ENCODE measurements around the gene TRPM8.

TRPM8 gene

DNA sequence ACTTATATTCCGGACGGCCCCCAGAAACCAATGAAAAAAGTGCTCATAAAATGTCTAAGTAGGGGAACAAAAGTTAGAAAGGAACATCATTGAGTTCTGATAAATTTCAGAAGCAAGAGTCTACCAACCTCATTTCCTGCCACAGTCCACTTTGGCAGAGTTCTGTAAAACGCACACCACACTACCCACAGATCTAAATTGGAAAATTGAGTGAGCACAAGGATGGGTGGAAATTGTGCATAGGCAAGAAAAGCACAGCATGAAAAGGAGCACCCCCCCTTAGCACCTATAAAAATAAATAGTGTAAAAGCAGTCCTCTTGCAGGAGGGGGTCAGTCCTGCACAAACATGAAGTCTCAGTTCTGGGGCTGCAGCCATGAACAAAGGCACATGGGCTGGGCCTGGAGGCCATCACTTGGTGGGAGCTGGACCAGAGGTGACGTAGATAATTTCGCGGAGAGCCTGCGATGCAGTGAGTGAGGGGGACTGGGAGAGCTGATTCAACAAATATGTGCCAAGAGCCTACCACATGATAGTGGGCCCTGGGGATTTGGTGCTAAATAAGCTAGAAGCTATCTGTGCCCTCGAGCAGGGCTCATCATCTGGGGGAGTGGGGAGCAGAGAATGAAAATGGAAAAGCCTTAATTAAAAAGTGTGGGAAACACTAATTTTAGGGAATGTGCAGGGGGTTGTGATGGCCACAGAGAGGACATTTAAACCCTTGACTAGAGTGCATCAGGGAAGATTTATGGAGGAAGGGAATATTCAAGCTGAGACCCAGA, 84.4 kb downstream of the TRPM8 start:
- no peak for DNase-seq (ENCODE audit: low read depth in 2 of 2)

DNA sequence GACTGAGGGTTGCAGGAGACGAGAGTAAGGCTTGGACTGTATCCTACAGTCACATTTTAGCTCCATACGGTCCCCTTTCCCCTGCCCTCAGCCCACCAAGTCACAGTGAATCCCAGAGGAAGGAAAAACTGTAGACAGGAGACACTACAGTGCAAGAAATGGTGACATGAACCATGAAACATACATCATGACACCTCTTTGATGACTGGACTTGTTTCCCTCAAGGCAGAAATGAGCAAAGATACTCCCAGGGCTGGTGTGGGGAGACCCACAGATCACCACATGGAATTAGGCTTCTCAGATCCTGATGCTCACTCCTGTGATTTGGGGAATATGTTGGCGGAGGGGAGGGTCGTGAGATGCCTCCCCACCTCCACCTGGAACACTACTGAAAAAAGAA, 85.1 kb downstream of the TRPM8 start:
- no peak for DNase-seq (ENCODE audit: low read depth in 2 of 2)

DNA sequence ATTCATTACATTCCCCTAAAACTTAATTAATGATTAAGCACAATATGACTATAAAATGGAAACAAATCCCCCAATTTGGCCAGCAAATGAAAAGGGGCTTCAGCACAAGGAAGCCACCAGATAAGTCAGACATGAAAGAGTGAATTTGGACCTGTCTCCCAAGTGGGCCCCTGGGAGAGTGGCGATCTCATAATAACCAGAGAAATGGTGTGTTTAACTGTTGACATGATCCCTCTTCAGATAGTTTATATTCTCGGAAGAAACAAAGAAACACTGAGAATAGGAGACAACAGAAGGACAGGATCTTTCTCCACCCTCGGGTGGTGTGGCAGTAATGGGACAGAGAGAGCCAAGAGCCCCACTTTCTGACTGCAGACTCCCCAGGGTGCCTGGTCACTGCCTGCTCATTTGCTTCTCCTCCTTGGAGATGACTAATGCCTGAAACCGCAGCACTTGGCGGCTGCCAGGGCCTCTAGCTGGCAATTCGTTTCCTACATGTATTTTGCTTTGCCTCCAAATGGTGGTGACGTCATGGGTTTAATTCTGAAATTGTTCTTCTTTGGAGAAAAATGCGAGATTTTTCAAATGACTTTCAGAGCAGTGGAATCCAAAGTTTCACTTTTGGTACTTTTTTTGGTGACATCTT, 86.9 kb downstream of the TRPM8 start:
- no peak for DNase-seq (ENCODE audit: low read depth in 2 of 2)

- no peak for DNase-seq (ENCODE audit: low read depth in 2 of 2)
Observed at GRCh38 chr2:234005126-234005525, 88.0 kb downstream of the TRPM8 start.

DNA sequence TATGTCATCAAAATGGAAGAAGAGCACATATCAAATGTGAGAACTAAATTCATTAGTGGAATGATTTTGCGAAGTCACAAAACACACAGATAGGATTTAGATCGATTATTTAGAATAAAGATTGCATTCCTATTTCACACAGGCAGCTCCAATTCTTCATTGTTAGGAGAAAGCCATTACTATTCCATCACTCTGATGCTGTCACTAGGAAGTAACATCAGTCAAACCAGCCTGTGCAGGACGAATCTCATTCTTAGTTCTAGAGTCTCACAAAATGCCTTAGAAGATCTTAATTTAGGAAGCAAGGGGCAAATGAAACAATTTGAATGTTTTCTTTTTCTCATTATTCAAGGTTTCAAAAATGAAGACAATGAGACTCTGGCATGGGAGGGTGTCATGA, 89.3 kb downstream of the TRPM8 start:
- DNase-seq (ENCODE audit: low read depth in 2 of 2) = no peak

DNA sequence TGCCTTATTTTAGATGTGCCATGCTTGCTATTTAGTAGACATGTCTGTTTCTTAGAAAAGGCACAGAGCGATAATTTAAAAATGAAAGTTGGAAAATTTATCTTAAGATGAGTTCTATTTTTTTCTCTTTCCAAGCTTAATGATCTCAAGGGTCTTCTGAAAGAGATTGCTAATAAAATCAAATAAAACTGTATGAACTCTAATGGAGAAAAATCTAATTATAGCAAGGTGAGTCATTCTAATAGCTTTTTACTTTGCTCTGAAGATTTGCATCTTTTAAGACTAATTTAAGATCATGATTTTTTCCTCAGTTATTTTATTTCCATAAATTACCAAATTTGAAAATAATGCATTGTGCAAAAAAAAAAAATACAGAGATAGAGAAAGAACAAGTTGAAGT, 97.3 kb downstream of the TRPM8 start:
- DNase-seq (ENCODE audit: low read depth in 2 of 2) = no peak

DNA sequence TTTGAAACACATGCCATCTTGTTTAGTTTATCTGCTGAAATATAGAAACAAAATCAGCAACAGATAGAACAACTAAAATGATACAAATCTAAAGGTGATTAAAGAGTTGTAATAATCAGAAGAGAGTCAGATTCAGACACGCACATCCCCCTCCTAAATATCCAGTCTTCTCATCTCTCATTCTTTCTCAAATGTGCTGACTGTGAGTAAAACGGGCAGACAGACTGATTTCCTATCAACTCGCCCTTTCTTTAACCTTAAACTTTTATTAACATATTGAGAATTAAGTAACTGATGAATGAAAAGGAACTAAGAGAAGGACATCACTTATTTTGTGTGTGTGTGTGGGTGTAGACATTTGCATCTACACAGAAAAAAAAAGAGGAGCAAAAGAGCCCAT, 98.7 kb downstream of the TRPM8 start:
- DNase-seq (ENCODE audit: low read depth in 2 of 2) = no peak

GRCh38 chr2:234019896-234020295, 102.7 kb downstream of the TRPM8 start:
- no peak for DNase-seq (ENCODE audit: low read depth in 2 of 2)

DNA sequence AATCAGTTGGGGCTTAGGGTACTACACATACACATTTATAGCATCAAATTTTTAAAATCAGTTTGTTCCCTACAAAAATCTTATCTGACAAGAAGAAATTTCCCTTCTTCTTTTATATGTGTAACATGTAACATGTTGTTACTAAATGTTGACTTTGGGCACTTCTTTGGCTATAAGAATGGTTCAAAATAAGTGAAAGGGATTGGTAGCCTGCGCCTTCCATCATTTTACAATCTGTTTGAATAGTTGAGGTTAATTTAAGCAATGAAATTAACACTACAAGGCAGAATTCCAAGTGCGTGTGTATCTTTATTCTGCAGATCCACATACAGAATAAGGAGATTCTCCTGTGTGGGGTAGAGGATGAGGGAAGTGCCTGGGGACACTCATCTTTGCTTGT, 103.2 kb downstream of the TRPM8 start:
- DNase-seq (ENCODE audit: low read depth in 2 of 2) = no peak

GRCh38 chr2:234022424-234022823, 105.3 kb downstream of the TRPM8 start:
- no peak for DNase-seq (ENCODE audit: low read depth in 2 of 2)

- DNase-seq (ENCODE audit: low read depth in 2 of 2) = no peak
Observed at GRCh38 chr2:234024304-234024703, 107.1 kb downstream of the TRPM8 start.

DNA sequence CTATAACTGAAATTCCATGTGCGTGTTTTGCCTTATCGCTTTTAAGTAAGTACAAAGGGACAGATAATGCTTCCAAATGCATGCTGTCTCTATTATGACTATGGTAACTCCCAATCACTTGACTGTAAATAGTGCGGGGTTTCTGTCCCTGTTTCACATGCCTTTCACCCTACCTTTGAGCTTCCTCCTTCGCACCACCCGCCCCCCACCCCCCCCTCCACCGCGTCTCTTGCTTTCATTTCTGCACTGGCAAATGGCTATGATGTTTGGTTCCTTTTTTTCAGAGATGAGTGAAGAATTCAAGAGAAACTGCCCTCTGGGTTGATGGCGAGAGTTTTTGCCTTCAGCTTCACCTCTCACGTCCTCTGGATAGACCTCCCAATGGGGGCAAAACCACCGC, 108.3 kb downstream of the TRPM8 start:
- no peak for DNase-seq (ENCODE audit: low read depth in 2 of 2)

- no peak for DNase-seq (ENCODE audit: low read depth in 2 of 2)
Observed at GRCh38 chr2:234025891-234026401, 108.8 kb downstream of the TRPM8 start.

GRCh38 chr2:234026693-234027254, 109.6 kb downstream of the TRPM8 start:
- no peak for DNase-seq (ENCODE audit: low read depth in 2 of 2)

GRCh38 chr2:234027641-234028040, 110.5 kb downstream of the TRPM8 start:
- no peak for DNase-seq (ENCODE audit: low read depth in 2 of 2)

- no peak for DNase-seq (ENCODE audit: low read depth in 2 of 2)
Observed at GRCh38 chr2:234029150-234029733, 112.1 kb downstream of the TRPM8 start.

DNA sequence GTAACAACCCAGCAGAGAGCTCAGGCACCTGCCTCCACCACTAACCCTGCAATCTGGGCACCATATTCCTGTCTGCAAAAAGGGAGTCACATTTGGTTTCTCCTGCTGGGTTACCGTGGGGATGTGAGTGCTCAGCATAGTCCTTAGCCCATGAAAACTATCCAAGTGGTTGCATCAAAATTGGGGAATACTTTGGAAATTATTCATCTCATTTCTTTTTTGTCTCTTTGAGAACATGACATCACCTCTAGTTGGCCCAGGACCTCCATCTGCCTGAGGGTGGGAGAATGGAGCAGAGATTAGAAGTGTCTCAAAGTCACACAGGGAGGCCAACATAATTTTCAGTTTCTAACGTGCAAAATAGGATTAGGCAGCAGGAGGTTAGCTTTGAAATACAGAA, 114.0 kb downstream of the TRPM8 start:
- no peak for DNase-seq (ENCODE audit: low read depth in 2 of 2)

- no peak for DNase-seq (ENCODE audit: low read depth in 2 of 2)
Observed at GRCh38 chr2:234032279-234032856, 115.2 kb downstream of the TRPM8 start.

- DNase-seq (ENCODE audit: low read depth in 2 of 2) = no peak
Observed at GRCh38 chr2:234033174-234033573, 116.0 kb downstream of the TRPM8 start.

DNA sequence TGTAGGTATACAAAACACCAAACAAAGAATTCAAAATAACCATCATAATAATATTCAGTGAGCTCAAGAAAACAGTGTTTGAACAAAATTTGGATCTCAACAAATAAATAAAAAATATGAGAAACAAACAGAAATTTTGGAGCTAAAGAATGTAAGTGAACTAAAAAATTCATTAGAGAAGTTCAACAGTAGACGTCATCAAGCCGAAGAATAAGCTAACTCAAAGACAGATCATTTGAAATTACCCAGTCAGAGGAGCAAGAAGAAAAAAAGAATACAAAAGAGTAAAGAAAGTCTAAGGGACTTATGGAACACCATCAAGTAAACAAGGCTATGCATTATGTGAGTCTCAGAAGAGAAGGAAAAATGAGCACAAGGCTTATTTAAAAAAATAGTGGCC, 116.7 kb downstream of the TRPM8 start:
- no peak for DNase-seq (ENCODE audit: low read depth in 2 of 2)

- DNase-seq (ENCODE audit: low read depth in 2 of 2) = no peak
Observed at GRCh38 chr2:234038076-234038802, 121.1 kb downstream of the TRPM8 start.

GRCh38 chr2:234044157-234044556, 127.0 kb downstream of the TRPM8 start:
- DNase-seq (ENCODE audit: low read depth in 2 of 2) = no peak
